Nephron progenitor cell (in vitro differentiated cells): ENCODE data around the gene FNDC3B.

Experiments used
- DNase-seq: peaks from one replicate; pipeline ENCODE4 v3.0.0; 2021
- H3K27ac Mint-ChIP-seq: 2 replicates; pipeline ENCODE4 v1.8.0; 2021; ENCODE audit warnings: mild to moderate bottlenecking, moderate library complexity, mixed read lengths
- H3K27me3 Mint-ChIP-seq: 2 replicates; pipeline ENCODE4 v1.8.0; 2021; ENCODE audit warnings: mild to moderate bottlenecking, low read depth, mixed read lengths; ENCODE audit not compliant: poor library complexity
- H3K36me3 Mint-ChIP-seq: 2 replicates; pipeline ENCODE4 v1.8.0; 2021; ENCODE audit warnings: low read depth, mixed read lengths
- H3K4me1 Mint-ChIP-seq: 2 replicates; pipeline ENCODE4 v1.8.0; 2021; ENCODE audit warnings: mixed read lengths
- H3K4me3 Mint-ChIP-seq: 2 replicates; pipeline ENCODE4 v1.8.0; 2021; ENCODE audit warnings: mild to moderate bottlenecking, moderate library complexity, mixed read lengths
- H3K9me3 Mint-ChIP-seq: 2 replicates; pipeline ENCODE4 v1.8.0; 2021; ENCODE audit warnings: mild to moderate bottlenecking, moderate library complexity, mixed read lengths
- CTCF ChIP-seq: fragments of 200-600 bp; sonication (generic); IDR thresholded peaks from 2 replicates; pipeline ENCODE4 v1.5.0; 2021; ENCODE audit warnings: antibody characterized with exemption

The FNDC3B gene

GRCh38 chr3:172410702-172411477, 371.5 kb downstream of the FNDC3B start:
- no peak for TF ChIP-seq CTCF
- Mint-ChIP-seq H3K4me3 (no peak overlapping the region), H3K9me3 (no peaks in the 10 kb centered on the region), H3K27me3 (peaks cover 3% of the 10 kb centered on the region), H3K36me3 (no peaks in the 10 kb centered on the region), H3K27ac (no peak overlapping the region), H3K4me1 (no peaks in the 10 kb centered on the region)
- DNase-seq = no peak

- TF ChIP-seq CTCF = no peak
- Mint-ChIP-seq H3K27me3 (peaks cover 3% of the 10 kb centered on the region), H3K4me3 (no peak overlapping the region), H3K36me3 (no peaks in the 10 kb centered on the region), H3K4me1 (no peaks in the 10 kb centered on the region), H3K9me3 (no peaks in the 10 kb centered on the region), H3K27ac (no peak overlapping the region)
- no peak for DNase-seq
Measured at GRCh38 chr3:172411478-172411947, 372.1 kb downstream of the FNDC3B start.

GRCh38 chr3:172415323-172415722, 375.9 kb downstream of the FNDC3B start:
- no peaks in the 10 kb centered on the region for H3K36me3 Mint-ChIP-seq
- H3K27ac Mint-ChIP-seq = no peak overlapping the region
- H3K27me3 Mint-ChIP-seq = no peaks in the 10 kb centered on the region
- DNase-seq = no peak
- no peak overlapping the region for H3K4me3 Mint-ChIP-seq
- H3K9me3 Mint-ChIP-seq = peaks cover 7% of the 10 kb centered on the region
- no peak for TF ChIP-seq CTCF
- no peaks in the 10 kb centered on the region for H3K4me1 Mint-ChIP-seq

GRCh38 chr3:172437713-172438112, 398.3 kb downstream of the FNDC3B start:
- H3K27me3 Mint-ChIP-seq = peaks cover 26% of the 10 kb centered on the region
- H3K4me3 Mint-ChIP-seq = no peak overlapping the region
- H3K9me3 Mint-ChIP-seq = peaks cover 19% of the 10 kb centered on the region
- no peaks in the 10 kb centered on the region for H3K4me1 Mint-ChIP-seq
- H3K27ac Mint-ChIP-seq = no peak overlapping the region
- H3K36me3 Mint-ChIP-seq = no peaks in the 10 kb centered on the region
- no peak for TF ChIP-seq CTCF
- DNase-seq = no peak

GRCh38 chr3:172438186-172438585, 398.8 kb downstream of the FNDC3B start:
- no peak for DNase-seq
- Mint-ChIP-seq H3K9me3 (peaks cover 14% of the 10 kb centered on the region), H3K27me3 (peaks cover 31% of the 10 kb centered on the region), H3K4me3 (no peak overlapping the region), H3K36me3 (no peaks in the 10 kb centered on the region), H3K27ac (no peak overlapping the region), H3K4me1 (no peaks in the 10 kb centered on the region)
- no peak for TF ChIP-seq CTCF

GRCh38 chr3:172441581-172441980, 402.2 kb downstream of the FNDC3B start:
- Mint-ChIP-seq H3K27me3 (peaks cover 62% of the 10 kb centered on the region), H3K4me3 (no peak overlapping the region), H3K27ac (no peak overlapping the region), H3K9me3 (no peaks in the 10 kb centered on the region), H3K4me1 (no peaks in the 10 kb centered on the region), H3K36me3 (no peaks in the 10 kb centered on the region)
- DNase-seq = no peak
- no peak for TF ChIP-seq CTCF
